Measurements from ENCODE around the gene LYSET. TPM values are rescaled to one million over a fixed set of nuclear protein-coding genes. Genes with fewer than 3 reads are reported as not detected.

The LYSET gene
- polyA plus RNA-seq, 2 of the 4 experiments (the other 2 are of a cell fraction): 29.9 to 37.0 TPM

DNA sequence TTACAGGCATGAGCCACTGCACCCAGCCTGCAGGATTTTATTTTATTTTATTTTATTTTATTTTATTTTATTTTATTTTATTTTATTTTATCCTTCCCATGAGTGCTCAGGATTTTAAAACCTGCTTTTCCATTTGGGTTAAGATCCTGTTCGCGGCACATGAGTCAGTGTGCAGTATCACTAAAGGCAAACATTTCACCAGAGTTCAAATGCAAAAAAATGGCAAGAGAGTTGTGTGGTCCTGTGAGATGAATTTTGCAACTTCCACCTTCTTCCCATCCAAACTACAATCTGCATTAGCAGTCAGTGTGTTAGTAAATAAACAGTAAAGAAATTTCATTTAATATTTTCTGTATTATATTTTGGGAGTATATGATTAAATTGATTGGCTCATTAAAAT lies 29.4 kb upstream of the LYSET start:
- ATAC-seq (no peak), FAIRE-seq (no peak), DNase-seq (ENCODE audit: low read depth in 1 of 2, low spot score in 1 of 2) (no peak)
- POLR2A ChIA-PET: no interaction called here
- H3K4me3 ChIP-seq: no peak overlapping the region
- CTCF ChIA-PET: interaction anchor here (0.6 to 1.6 kb wide), 4 partner anchors 16 to 208 kb away, joined by 3 to 9 read pairs (median 4); partner anchors contain the start of gene ITPK1
- peaks cover 9% of the 10 kb centered on the region; the same call in 1 of the 3 replicates for H3K4me1 ChIP-seq
- TF ChIP-seq PHF8 (IDR thresholded peaks at IDR 0.05; ENCODE audit: borderline replicate concordance, low read depth) (no peak), SREBF2 (IDR thresholded peaks at IDR 0.05) (no peak), ESRRA (IDR thresholded peaks at IDR 0.05; ENCODE audit: borderline replicate concordance, low read length) (no peak), JUNB (IDR thresholded peaks at IDR 0.05) (no peak), HDAC2 (IDR thresholded peaks at IDR 0.05) (no peak), HEYL (CRISPR knock-in tag; IDR thresholded peaks at IDR 0.05) (no peak), FOXS1 (CRISPR knock-in tag; IDR thresholded peaks at IDR 0.05) (no peak), RAD21 (conservative IDR thresholded peaks at IDR 0.05 in 1 of 2, IDR thresholded peaks at IDR 0.05 in 1 of 2) (no peak), RCOR1 (IDR thresholded peaks at IDR 0.05; ENCODE audit: low read depth, low read length) (no peak)
- TF ChIP-seq, protein P1, sequence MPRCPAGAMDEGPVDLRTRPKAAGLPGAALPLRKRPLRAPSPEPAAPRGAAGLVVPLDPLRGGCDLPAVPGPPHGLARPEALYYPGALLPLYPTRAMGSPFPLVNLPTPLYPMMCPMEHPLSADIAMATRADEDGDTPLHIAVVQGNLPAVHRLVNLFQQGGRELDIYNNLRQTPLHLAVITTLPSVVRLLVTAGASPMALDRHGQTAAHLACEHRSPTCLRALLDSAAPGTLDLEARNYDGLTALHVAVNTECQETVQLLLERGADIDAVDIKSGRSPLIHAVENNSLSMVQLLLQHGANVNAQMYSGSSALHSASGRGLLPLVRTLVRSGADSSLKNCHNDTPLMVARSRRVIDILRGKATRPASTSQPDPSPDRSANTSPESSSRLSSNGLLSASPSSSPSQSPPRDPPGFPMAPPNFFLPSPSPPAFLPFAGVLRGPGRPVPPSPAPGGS (IDR thresholded peaks at IDR 0.05): no peak
- TF ChIP-seq, protein P2, sequence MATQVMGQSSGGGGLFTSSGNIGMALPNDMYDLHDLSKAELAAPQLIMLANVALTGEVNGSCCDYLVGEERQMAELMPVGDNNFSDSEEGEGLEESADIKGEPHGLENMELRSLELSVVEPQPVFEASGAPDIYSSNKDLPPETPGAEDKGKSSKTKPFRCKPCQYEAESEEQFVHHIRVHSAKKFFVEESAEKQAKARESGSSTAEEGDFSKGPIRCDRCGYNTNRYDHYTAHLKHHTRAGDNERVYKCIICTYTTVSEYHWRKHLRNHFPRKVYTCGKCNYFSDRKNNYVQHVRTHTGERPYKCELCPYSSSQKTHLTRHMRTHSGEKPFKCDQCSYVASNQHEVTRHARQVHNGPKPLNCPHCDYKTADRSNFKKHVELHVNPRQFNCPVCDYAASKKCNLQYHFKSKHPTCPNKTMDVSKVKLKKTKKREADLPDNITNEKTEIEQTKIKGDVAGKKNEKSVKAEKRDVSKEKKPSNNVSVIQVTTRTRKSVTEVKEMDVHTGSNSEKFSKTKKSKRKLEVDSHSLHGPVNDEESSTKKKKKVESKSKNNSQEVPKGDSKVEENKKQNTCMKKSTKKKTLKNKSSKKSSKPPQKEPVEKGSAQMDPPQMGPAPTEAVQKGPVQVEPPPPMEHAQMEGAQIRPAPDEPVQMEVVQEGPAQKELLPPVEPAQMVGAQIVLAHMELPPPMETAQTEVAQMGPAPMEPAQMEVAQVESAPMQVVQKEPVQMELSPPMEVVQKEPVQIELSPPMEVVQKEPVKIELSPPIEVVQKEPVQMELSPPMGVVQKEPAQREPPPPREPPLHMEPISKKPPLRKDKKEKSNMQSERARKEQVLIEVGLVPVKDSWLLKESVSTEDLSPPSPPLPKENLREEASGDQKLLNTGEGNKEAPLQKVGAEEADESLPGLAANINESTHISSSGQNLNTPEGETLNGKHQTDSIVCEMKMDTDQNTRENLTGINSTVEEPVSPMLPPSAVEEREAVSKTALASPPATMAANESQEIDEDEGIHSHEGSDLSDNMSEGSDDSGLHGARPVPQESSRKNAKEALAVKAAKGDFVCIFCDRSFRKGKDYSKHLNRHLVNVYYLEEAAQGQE (IDR thresholded peaks at IDR 0.05): no peak
- TF ChIP-seq, protein P3, sequence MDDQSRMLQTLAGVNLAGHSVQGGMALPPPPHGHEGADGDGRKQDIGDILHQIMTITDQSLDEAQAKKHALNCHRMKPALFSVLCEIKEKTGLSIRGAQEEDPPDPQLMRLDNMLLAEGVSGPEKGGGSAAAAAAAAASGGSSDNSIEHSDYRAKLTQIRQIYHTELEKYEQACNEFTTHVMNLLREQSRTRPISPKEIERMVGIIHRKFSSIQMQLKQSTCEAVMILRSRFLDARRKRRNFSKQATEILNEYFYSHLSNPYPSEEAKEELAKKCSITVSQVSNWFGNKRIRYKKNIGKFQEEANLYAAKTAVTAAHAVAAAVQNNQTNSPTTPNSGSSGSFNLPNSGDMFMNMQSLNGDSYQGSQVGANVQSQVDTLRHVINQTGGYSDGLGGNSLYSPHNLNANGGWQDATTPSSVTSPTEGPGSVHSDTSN (IDR thresholded peaks at IDR 0.05): no peak
- no peaks in the 10 kb centered on the region for H3K9me3 ChIP-seq
- H3K27ac ChIP-seq: no peak overlapping the region
- 65% methylated on average over 2 of the region's 2 CpGs for WGBS (ENCODE audit: missing lambda C conversion rate)
- no peak overlapping the region for H3K4me2 ChIP-seq

DNA sequence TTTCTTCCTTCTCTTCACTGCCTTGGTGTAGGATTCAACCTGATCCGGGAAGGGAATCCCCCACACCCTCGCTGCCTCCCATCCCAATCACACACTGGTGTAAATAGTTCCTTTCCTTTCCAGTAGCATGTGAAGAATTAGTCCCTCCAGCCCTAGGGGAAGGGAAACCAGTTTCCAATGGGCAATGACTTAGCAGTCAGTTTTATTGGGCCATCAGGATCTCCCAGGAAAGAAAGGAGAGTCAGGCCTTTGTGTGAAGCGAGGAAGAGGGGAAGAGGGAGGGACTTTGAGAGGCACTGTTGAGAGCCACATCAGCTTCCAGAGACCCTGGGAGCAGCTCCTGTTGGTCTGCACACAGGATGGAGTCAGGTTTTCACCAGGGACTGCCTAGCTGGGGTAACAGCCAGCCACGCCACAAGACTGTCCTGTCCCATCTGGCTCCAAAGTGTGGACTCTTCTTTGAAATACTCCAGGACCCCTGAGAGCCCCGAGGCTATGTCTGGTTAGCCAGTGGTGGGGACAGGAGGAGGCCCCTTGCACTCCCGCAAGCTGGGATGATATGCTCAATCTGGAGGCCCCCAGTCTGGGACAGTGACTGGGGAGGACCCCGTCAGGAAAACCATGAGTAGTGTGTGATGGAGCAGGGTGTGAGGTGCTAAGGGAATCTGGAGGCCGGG lies 28.3 kb upstream of the LYSET start:
- CTCF ChIA-PET: no interaction called here
- no peak overlapping the region for H3K4me2 ChIP-seq
- no peak for DNase-seq (ENCODE audit: low read depth in 1 of 2, low spot score in 1 of 2)
- TF ChIP-seq SMC3 (IDR thresholded peaks at IDR 0.05): no peak
- TF ChIP-seq FOSB (CRISPR knock-in tag; IDR thresholded peaks at IDR 0.05): no peak
- TF ChIP-seq CEBPB (IDR thresholded peaks at IDR 0.05): no peak
- no peak for TF ChIP-seq RNF2 (IDR thresholded peaks at IDR 0.05; ENCODE audit: borderline replicate concordance, low read depth)
- TF ChIP-seq ZNF302 (CRISPR knock-in tag; IDR thresholded peaks at IDR 0.05): no peak
- TF ChIP-seq, protein P4, sequence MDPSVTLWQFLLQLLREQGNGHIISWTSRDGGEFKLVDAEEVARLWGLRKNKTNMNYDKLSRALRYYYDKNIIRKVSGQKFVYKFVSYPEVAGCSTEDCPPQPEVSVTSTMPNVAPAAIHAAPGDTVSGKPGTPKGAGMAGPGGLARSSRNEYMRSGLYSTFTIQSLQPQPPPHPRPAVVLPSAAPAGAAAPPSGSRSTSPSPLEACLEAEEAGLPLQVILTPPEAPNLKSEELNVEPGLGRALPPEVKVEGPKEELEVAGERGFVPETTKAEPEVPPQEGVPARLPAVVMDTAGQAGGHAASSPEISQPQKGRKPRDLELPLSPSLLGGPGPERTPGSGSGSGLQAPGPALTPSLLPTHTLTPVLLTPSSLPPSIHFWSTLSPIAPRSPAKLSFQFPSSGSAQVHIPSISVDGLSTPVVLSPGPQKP (IDR thresholded peaks at IDR 0.05; ENCODE audit: low read depth, low read length): no peak
- no peak for TF ChIP-seq JUN (IDR thresholded peaks at IDR 0.05)
- TF ChIP-seq FOXS1 (CRISPR knock-in tag; IDR thresholded peaks at IDR 0.05): no peak
- no peak for TF ChIP-seq HOXB5 (CRISPR knock-in tag; IDR thresholded peaks at IDR 0.05)
- TF ChIP-seq FOSL2 (IDR thresholded peaks at IDR 0.05): no peak
- no peak for TF ChIP-seq FOSL2 (CRISPR knock-in tag; IDR thresholded peaks at IDR 0.05)
- TF ChIP-seq, protein P5, sequence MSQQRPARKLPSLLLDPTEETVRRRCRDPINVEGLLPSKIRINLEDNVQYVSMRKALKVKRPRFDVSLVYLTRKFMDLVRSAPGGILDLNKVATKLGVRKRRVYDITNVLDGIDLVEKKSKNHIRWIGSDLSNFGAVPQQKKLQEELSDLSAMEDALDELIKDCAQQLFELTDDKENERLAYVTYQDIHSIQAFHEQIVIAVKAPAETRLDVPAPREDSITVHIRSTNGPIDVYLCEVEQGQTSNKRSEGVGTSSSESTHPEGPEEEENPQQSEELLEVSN (IDR thresholded peaks at IDR 0.05; ENCODE audit: borderline replicate concordance, low read depth): no peak
- TF ChIP-seq CHD2 (IDR thresholded peaks at IDR 0.05; ENCODE audit: low read length, partially characterized antibody): no peak
- TF ChIP-seq ZSCAN20 (CRISPR knock-in tag; IDR thresholded peaks at IDR 0.05): no peak
- no peak for TF ChIP-seq RAD21 (conservative IDR thresholded peaks at IDR 0.05 in 1 of 2, IDR thresholded peaks at IDR 0.05 in 1 of 2)
- TF ChIP-seq MYC (IDR thresholded peaks at IDR 0.05; ENCODE audit: borderline replicate concordance, low read length): no peak
- no peak for TF ChIP-seq ZC3H11A (IDR thresholded peaks at IDR 0.05)
- TF ChIP-seq, protein P6, sequence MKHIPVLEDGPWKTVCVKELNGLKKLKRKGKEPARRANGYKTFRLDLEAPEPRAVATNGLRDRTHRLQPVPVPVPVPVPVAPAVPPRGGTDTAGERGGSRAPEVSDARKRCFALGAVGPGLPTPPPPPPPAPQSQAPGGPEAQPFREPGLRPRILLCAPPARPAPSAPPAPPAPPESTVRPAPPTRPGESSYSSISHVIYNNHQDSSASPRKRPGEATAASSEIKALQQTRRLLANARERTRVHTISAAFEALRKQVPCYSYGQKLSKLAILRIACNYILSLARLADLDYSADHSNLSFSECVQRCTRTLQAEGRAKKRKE (CRISPR knock-in tag; IDR thresholded peaks at IDR 0.05; ENCODE audit: low read depth): no peak
- no peak for TF ChIP-seq ZFP36 (IDR thresholded peaks at IDR 0.05; ENCODE audit: borderline replicate concordance, partially characterized antibody)
- no peak for TF ChIP-seq POLR2A (IDR thresholded peaks at IDR 0.05; ENCODE audit: low read length)
- ATAC-seq: peak; percentile 12 to 30; a peak in 2 of 6 replicates
- no peak for FAIRE-seq
- 0 out of 3 replicates have a peak, but pooled peaks cover 3% of the 10 kb centered on the region for H3K4me1 ChIP-seq
- H3K9me3 ChIP-seq: no peaks in the 10 kb centered on the region
- no peak overlapping the region for H3K4me3 ChIP-seq
- 0 out of 6 replicates have a peak overlapping the region, but pooled peaks of 1 of the 2 experiments have one; percentile 18 for H3K27ac ChIP-seq
- WGBS (ENCODE audit: missing lambda C conversion rate): 73% methylated on average over 8 of the region's 8 CpGs
- POLR2A ChIA-PET: no interaction called here
